Fibroblast of skin of back (primary cell): Measurements from ENCODE around the gene TRIM37. TPM values are rescaled to one million over a fixed set of nuclear protein-coding genes. Genes with fewer than 3 reads are reported as not detected.
"Not testable (repeated sequence)": the region's sequence is repeated elsewhere in the genome, so short reads cannot be mapped to it uniquely, and the experiment has no call there.

Source experiments
- DNase-seq: peaks from one replicate; pipeline ENCODE4 v3.0.0-alpha.2; 2013
- polyA plus RNA-seq, 2 experiments: library from polyadenylated mRNA; unstranded; fragments of 120-200 nt; gene quantifications; one replicate each; pipeline ENCODE4 v1.2.1, GENCODE V29; 2013; ENCODE audit not compliant: insufficient read length in 2 of 2

TRIM37 gene, protein sequence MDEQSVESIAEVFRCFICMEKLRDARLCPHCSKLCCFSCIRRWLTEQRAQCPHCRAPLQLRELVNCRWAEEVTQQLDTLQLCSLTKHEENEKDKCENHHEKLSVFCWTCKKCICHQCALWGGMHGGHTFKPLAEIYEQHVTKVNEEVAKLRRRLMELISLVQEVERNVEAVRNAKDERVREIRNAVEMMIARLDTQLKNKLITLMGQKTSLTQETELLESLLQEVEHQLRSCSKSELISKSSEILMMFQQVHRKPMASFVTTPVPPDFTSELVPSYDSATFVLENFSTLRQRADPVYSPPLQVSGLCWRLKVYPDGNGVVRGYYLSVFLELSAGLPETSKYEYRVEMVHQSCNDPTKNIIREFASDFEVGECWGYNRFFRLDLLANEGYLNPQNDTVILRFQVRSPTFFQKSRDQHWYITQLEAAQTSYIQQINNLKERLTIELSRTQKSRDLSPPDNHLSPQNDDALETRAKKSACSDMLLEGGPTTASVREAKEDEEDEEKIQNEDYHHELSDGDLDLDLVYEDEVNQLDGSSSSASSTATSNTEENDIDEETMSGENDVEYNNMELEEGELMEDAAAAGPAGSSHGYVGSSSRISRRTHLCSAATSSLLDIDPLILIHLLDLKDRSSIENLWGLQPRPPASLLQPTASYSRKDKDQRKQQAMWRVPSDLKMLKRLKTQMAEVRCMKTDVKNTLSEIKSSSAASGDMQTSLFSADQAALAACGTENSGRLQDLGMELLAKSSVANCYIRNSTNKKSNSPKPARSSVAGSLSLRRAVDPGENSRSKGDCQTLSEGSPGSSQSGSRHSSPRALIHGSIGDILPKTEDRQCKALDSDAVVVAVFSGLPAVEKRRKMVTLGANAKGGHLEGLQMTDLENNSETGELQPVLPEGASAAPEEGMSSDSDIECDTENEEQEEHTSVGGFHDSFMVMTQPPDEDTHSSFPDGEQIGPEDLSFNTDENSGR
- polyA plus RNA-seq (2013, experiment 1 of 2; ENCODE audit: insufficient read length) = 19.4 TPM
- polyA plus RNA-seq (2013, experiment 2 of 2; ENCODE audit: insufficient read length) = 27.1 TPM

GRCh38 chr17:59106463-59107305 is at the start of gene TRIM37:
TRIM37 (minus strand) TSS chr17:59106880; CDS start chr17:59106461, 419 bp downstream.
- peak; percentile 97 for DNase-seq

GRCh38 chr17:59155439-59156177 is 48.9 kb upstream of the TRIM37 start, which contains the start of gene PRR11:
PRR11 (plus strand) TSS chr17:59155746; CDS start chr17:59169753, 14,007 bp downstream.
- peak; percentile 100 for DNase-seq

GRCh38 chr17:59154721-59155438 is 48.2 kb upstream of the TRIM37 start, which contains the start of gene SKA2:
SKA2 (minus strand) TSS chr17:59155186; CDS start chr17:59155163, 23 bp downstream.
- DNase-seq = no peak

- DNase-seq = peak; percentile 63
These were observed 47.6 kb upstream of the TRIM37 start for GRCh38 chr17:59154292-59154720.

DNA sequence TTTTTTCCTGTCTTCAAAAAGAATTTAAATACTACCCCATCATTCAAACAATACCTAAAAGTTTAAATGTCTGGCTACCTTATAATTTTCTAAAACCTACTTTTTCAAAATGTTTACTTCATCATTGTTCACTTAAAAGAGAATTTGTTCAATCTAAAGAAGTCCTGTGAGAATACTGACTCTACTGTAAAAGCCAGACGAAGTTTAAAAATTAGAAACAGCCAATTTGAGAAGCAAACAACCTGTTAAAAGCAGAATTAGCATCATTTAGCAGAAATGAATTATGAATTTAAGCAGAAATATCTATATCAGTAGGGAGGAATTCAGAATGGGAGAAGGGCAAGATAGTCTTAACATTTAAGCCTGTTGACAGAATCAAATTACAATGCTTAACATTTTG is 46.2 kb upstream of the TRIM37 start:
- DNase-seq = no peak

DNA sequence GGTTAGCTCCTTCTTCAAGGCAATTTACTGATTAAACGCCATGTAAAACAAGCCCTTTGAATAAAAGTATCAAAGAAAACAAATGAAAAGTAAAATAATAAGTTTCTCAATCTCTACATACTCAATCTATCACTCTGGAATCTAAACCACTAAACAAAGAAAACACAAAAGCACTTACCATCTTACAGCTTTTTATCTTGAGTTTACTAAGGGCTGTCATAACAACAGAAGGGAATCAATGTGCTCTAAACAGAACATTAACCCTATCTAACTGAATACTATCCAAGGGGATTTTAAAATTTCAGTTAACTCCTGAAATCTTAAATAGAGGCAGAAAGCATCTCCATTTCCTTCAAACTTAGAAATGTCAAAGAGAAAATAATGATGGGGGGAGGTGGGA is 44.9 kb upstream of the TRIM37 start:
- no peak for DNase-seq

GRCh38 chr17:59151006-59151405 is 44.3 kb upstream of the TRIM37 start:
- no peak for DNase-seq

- DNase-seq = no peak
These were observed 43.3 kb upstream of the TRIM37 start for GRCh38 chr17:59149841-59150511.

GRCh38 chr17:59149051-59149450 is 42.4 kb upstream of the TRIM37 start:
- DNase-seq = peak; percentile 78

GRCh38 chr17:59145571-59146096 is 39.0 kb upstream of the TRIM37 start:
- DNase-seq = no peak

DNA sequence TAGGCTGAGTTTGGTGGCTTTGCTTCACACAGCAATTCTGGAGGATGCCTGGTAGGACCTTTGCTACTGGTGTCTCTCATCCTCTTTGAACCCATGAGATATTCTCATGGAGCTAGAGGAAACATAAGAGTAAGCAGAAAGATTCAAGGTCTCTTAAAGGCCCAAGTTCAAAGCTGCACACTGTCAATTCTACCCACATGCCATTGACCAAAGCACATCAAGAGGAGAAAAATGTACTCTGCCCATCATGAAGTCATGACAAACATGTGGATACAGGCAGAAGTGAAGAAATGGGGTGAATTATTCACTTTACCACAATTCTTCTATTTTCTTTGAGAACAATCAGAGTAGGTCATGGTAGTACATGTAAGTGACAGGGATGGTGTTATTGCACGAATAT is 35.2 kb upstream of the TRIM37 start:
- no peak for DNase-seq

DNA sequence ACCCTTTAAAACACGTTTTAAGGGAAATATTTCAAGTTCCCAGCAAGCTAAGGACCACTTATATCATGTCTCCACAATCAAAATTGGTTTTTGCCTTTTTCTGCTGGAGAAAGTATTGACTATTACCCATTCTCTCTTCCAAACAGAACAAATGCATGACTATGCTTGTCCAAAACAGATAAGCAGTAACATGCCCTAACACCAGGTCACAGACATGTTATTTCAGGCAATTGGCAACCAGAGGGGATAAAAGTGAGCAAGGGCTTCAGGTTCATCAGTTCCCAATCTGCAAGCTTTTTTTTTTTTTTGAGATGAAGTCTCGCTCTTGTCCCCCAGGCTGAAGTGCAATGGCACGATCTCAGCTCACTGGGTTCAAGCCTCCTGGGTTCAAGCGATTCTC is 33.3 kb upstream of the TRIM37 start:
- no peak for DNase-seq

GRCh38 chr17:59138339-59138738 is 31.7 kb upstream of the TRIM37 start:
- not testable (repeated sequence) for DNase-seq

GRCh38 chr17:59131131-59131530 is 24.5 kb upstream of the TRIM37 start:
- DNase-seq = no peak

DNA sequence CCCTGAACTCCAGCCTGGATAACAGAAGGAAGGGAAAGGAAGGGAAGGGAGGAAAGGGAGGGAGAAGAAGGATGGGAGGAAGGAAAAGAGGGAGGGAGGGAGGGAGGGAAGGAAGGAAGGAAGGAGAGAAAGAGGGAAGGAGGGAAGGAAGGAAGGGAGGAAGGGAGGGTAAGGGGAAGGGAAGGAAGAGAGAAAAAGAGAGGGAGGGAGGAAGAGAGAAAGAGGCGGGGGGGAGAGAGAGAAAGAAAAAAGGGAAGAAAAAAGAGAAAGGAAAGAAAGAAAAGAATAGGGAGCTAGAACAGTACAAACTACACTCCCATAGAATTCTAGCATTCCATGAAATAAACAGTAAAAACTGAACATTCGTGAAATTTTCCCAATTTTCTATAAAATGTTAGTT is 23.1 kb upstream of the TRIM37 start:
- no peak for DNase-seq

- DNase-seq = no peak
These were observed 20.2 kb upstream of the TRIM37 start for GRCh38 chr17:59126809-59127417.

GRCh38 chr17:59124665-59125064 is 18.0 kb upstream of the TRIM37 start:
- DNase-seq = no peak

DNA sequence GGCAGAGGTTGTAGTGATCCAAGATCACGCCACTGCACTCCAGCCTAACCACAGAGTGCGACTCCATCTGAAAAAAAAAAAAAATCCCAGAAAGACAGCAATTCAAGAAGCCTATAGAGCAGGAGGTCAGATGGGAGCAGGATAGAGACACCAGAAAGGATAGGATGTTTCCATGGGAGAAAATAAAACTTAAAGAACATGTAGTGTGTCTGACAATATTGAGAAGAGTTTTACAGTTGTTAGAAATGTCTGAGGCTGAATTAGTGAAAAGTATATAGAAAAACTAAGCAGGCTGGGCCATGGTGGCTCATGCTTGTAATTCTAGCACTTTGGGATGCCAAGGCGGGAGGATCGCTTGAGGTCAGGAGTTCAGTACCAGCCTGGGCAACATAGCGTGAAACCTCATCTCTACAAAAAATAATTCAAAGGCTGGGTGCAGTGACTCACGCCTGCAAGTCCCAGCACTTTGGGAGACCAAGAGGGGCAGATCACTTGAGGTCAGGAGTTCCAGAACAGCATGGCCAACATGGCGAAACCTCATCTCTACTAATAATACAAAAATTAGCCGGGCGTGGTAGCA is 15.3 kb upstream of the TRIM37 start:
- DNase-seq = no peak

- DNase-seq = no peak
These were observed 8.8 kb upstream of the TRIM37 start for GRCh38 chr17:59115474-59115873.
